ENCODE measurements around the gene RMDN2.

Gene RMDN2

GRCh38 chr2:37898448-37898847, 26.6 kb upstream of the RMDN2 start:
- H3K27me3 ChIP-seq (ENCODE audit: control insufficient read depth in 1 of 2, insufficient read depth in 2 of 2, low read length in 2 of 2), result no peaks in the 10 kb centered on the region
- H3K9ac ChIP-seq (ENCODE audit: low read length in 2 of 2), result no peak overlapping the region
- peaks cover 6% of the 10 kb centered on the region for H3K4me1 ChIP-seq (ENCODE audit: control insufficient read depth, insufficient read depth, low read length)
- no peaks in the 10 kb centered on the region for H3K36me3 ChIP-seq (ENCODE audit: control insufficient read depth in 2 of 2, insufficient read depth in 2 of 2, low read length in 2 of 2)
- H3K9me3 ChIP-seq (ENCODE audit: control insufficient read depth in 2 of 2, low read length in 2 of 2), result no peaks in the 10 kb centered on the region
- no peak overlapping the region for H3K27ac ChIP-seq (ENCODE audit: low read length)
- H3K4me3 ChIP-seq (ENCODE audit: low read length in 2 of 2), result no peak overlapping the region

- H3K27ac ChIP-seq (ENCODE audit: low read length), result no peak overlapping the region
- H3K27me3 ChIP-seq (ENCODE audit: control insufficient read depth in 1 of 2, insufficient read depth in 2 of 2, low read length in 2 of 2), result no peaks in the 10 kb centered on the region
- H3K4me1 ChIP-seq (ENCODE audit: control insufficient read depth, insufficient read depth, low read length), result no peaks in the 10 kb centered on the region
- H3K36me3 ChIP-seq (ENCODE audit: control insufficient read depth in 2 of 2, insufficient read depth in 2 of 2, low read length in 2 of 2), result no peaks in the 10 kb centered on the region
- no peaks in the 10 kb centered on the region for H3K9me3 ChIP-seq (ENCODE audit: control insufficient read depth in 2 of 2, low read length in 2 of 2)
- H3K9ac ChIP-seq (ENCODE audit: low read length in 2 of 2), result no peak overlapping the region
- H3K4me3 ChIP-seq (ENCODE audit: low read length in 2 of 2), result no peak overlapping the region
Observed at GRCh38 chr2:37902991-37903390, 22.1 kb upstream of the RMDN2 start.

- no peaks in the 10 kb centered on the region for H3K9me3 ChIP-seq (ENCODE audit: control insufficient read depth in 2 of 2, low read length in 2 of 2)
- H3K36me3 ChIP-seq (ENCODE audit: control insufficient read depth in 2 of 2, insufficient read depth in 2 of 2, low read length in 2 of 2), result no peaks in the 10 kb centered on the region
- H3K4me3 ChIP-seq (ENCODE audit: low read length in 2 of 2), result no peak overlapping the region
- no peak overlapping the region for H3K9ac ChIP-seq (ENCODE audit: low read length in 2 of 2)
- no peaks in the 10 kb centered on the region for H3K27me3 ChIP-seq (ENCODE audit: control insufficient read depth in 1 of 2, insufficient read depth in 2 of 2, low read length in 2 of 2)
- H3K27ac ChIP-seq (ENCODE audit: low read length), result no peak overlapping the region
- no peaks in the 10 kb centered on the region for H3K4me1 ChIP-seq (ENCODE audit: control insufficient read depth, insufficient read depth, low read length)
Observed at GRCh38 chr2:37904425-37904824, 20.7 kb upstream of the RMDN2 start.

GRCh38 chr2:37904993-37905392, 20.1 kb upstream of the RMDN2 start:
- H3K9me3 ChIP-seq (ENCODE audit: control insufficient read depth in 2 of 2, low read length in 2 of 2), result no peaks in the 10 kb centered on the region
- no peaks in the 10 kb centered on the region for H3K36me3 ChIP-seq (ENCODE audit: control insufficient read depth in 2 of 2, insufficient read depth in 2 of 2, low read length in 2 of 2)
- H3K4me3 ChIP-seq (ENCODE audit: low read length in 2 of 2), result no peak overlapping the region
- H3K27me3 ChIP-seq (ENCODE audit: control insufficient read depth in 1 of 2, insufficient read depth in 2 of 2, low read length in 2 of 2), result no peaks in the 10 kb centered on the region
- H3K27ac ChIP-seq (ENCODE audit: low read length), result no peak overlapping the region
- no peak overlapping the region for H3K9ac ChIP-seq (ENCODE audit: low read length in 2 of 2)
- H3K4me1 ChIP-seq (ENCODE audit: control insufficient read depth, insufficient read depth, low read length), result no peaks in the 10 kb centered on the region

GRCh38 chr2:37906131-37906530, 19.0 kb upstream of the RMDN2 start:
- no peaks in the 10 kb centered on the region for H3K27me3 ChIP-seq (ENCODE audit: control insufficient read depth in 1 of 2, insufficient read depth in 2 of 2, low read length in 2 of 2)
- no peak overlapping the region for H3K9ac ChIP-seq (ENCODE audit: low read length in 2 of 2)

GRCh38 chr2:37907501-37908225, 17.4 kb upstream of the RMDN2 start:
- Histone ChIP-seq H3K27me3 (ENCODE audit: control insufficient read depth in 1 of 2, insufficient read depth in 2 of 2, low read length in 2 of 2) (no peaks in the 10 kb centered on the region), H3K4me1 (ENCODE audit: control insufficient read depth, insufficient read depth, low read length) (no peaks in the 10 kb centered on the region), H3K27ac (ENCODE audit: low read length) (no peak overlapping the region), H3K9me3 (ENCODE audit: control insufficient read depth in 2 of 2, low read length in 2 of 2) (no peaks in the 10 kb centered on the region), H3K4me3 (ENCODE audit: low read length in 2 of 2) (no peak overlapping the region), H3K9ac (ENCODE audit: low read length in 2 of 2) (no peak overlapping the region), H3K36me3 (ENCODE audit: control insufficient read depth in 2 of 2, insufficient read depth in 2 of 2, low read length in 2 of 2) (no peaks in the 10 kb centered on the region)

More at GRCh38 chr2:37906131-37906530, 19.0 kb upstream of the RMDN2 start:
- Histone ChIP-seq H3K4me1 (ENCODE audit: control insufficient read depth, insufficient read depth, low read length) (no peaks in the 10 kb centered on the region), H3K27ac (ENCODE audit: low read length) (no peak overlapping the region), H3K36me3 (ENCODE audit: control insufficient read depth in 2 of 2, insufficient read depth in 2 of 2, low read length in 2 of 2) (no peaks in the 10 kb centered on the region), H3K9me3 (ENCODE audit: control insufficient read depth in 2 of 2, low read length in 2 of 2) (no peaks in the 10 kb centered on the region), H3K4me3 (ENCODE audit: low read length in 2 of 2) (no peak overlapping the region)

GRCh38 chr2:37911296-37911873, 13.7 kb upstream of the RMDN2 start:
- H3K27ac ChIP-seq (ENCODE audit: low read length), result no peak overlapping the region
- no peak overlapping the region for H3K4me3 ChIP-seq (ENCODE audit: low read length in 2 of 2)
- no peaks in the 10 kb centered on the region for H3K36me3 ChIP-seq (ENCODE audit: control insufficient read depth in 2 of 2, insufficient read depth in 2 of 2, low read length in 2 of 2)
- H3K9me3 ChIP-seq (ENCODE audit: control insufficient read depth in 2 of 2, low read length in 2 of 2), result no peaks in the 10 kb centered on the region
- H3K9ac ChIP-seq (ENCODE audit: low read length in 2 of 2), result no peak overlapping the region
- H3K27me3 ChIP-seq (ENCODE audit: control insufficient read depth in 1 of 2, insufficient read depth in 2 of 2, low read length in 2 of 2), result no peaks in the 10 kb centered on the region
- H3K4me1 ChIP-seq (ENCODE audit: control insufficient read depth, insufficient read depth, low read length), result no peaks in the 10 kb centered on the region

- H3K4me1 ChIP-seq (ENCODE audit: control insufficient read depth, insufficient read depth, low read length), result peaks cover 5% of the 10 kb centered on the region
- no peak overlapping the region for H3K9ac ChIP-seq (ENCODE audit: low read length in 2 of 2)
- no peak overlapping the region for H3K27ac ChIP-seq (ENCODE audit: low read length)
- no peaks in the 10 kb centered on the region for H3K36me3 ChIP-seq (ENCODE audit: control insufficient read depth in 2 of 2, insufficient read depth in 2 of 2, low read length in 2 of 2)
- H3K27me3 ChIP-seq (ENCODE audit: control insufficient read depth in 1 of 2, insufficient read depth in 2 of 2, low read length in 2 of 2), result no peaks in the 10 kb centered on the region
- no peaks in the 10 kb centered on the region for H3K9me3 ChIP-seq (ENCODE audit: control insufficient read depth in 2 of 2, low read length in 2 of 2)
- H3K4me3 ChIP-seq (ENCODE audit: low read length in 2 of 2), result no peak overlapping the region
Observed at GRCh38 chr2:37912056-37912455, 13.0 kb upstream of the RMDN2 start.

GRCh38 chr2:37912616-37913015, 12.5 kb upstream of the RMDN2 start:
- Histone ChIP-seq H3K36me3 (ENCODE audit: control insufficient read depth in 2 of 2, insufficient read depth in 2 of 2, low read length in 2 of 2) (no peaks in the 10 kb centered on the region), H3K4me1 (ENCODE audit: control insufficient read depth, insufficient read depth, low read length) (peaks cover 9% of the 10 kb centered on the region), H3K27me3 (ENCODE audit: control insufficient read depth in 1 of 2, insufficient read depth in 2 of 2, low read length in 2 of 2) (no peaks in the 10 kb centered on the region), H3K9me3 (ENCODE audit: control insufficient read depth in 2 of 2, low read length in 2 of 2) (no peaks in the 10 kb centered on the region), H3K27ac (ENCODE audit: low read length) (no peak overlapping the region), H3K9ac (ENCODE audit: low read length in 2 of 2) (no peak overlapping the region), H3K4me3 (ENCODE audit: low read length in 2 of 2) (no peak overlapping the region)

- Histone ChIP-seq H3K27me3 (ENCODE audit: control insufficient read depth in 1 of 2, insufficient read depth in 2 of 2, low read length in 2 of 2) (no peaks in the 10 kb centered on the region), H3K36me3 (ENCODE audit: control insufficient read depth in 2 of 2, insufficient read depth in 2 of 2, low read length in 2 of 2) (no peaks in the 10 kb centered on the region), H3K9me3 (ENCODE audit: control insufficient read depth in 2 of 2, low read length in 2 of 2) (no peaks in the 10 kb centered on the region), H3K4me1 (ENCODE audit: control insufficient read depth, insufficient read depth, low read length) (peaks cover 12% of the 10 kb centered on the region), H3K9ac (ENCODE audit: low read length in 2 of 2) (no peak overlapping the region), H3K27ac (ENCODE audit: low read length) (no peak overlapping the region), H3K4me3 (ENCODE audit: low read length in 2 of 2) (no peak overlapping the region)
Observed at GRCh38 chr2:37914340-37914739, 10.7 kb upstream of the RMDN2 start.

- no peaks in the 10 kb centered on the region for H3K9me3 ChIP-seq (ENCODE audit: control insufficient read depth in 2 of 2, low read length in 2 of 2)
- no peak overlapping the region for H3K4me3 ChIP-seq (ENCODE audit: low read length in 2 of 2)
- peaks cover 12% of the 10 kb centered on the region for H3K4me1 ChIP-seq (ENCODE audit: control insufficient read depth, insufficient read depth, low read length)
- peak overlapping the region; percentile 69 for H3K27ac ChIP-seq (ENCODE audit: low read length)
- no peaks in the 10 kb centered on the region for H3K36me3 ChIP-seq (ENCODE audit: control insufficient read depth in 2 of 2, insufficient read depth in 2 of 2, low read length in 2 of 2)
- H3K9ac ChIP-seq (ENCODE audit: low read length in 2 of 2), result peak overlapping the region in 1 of 2 donors; percentile 13
- H3K27me3 ChIP-seq (ENCODE audit: control insufficient read depth in 1 of 2, insufficient read depth in 2 of 2, low read length in 2 of 2), result no peaks in the 10 kb centered on the region
Observed at GRCh38 chr2:37915773-37916172, 9.3 kb upstream of the RMDN2 start.
